Progenitor cell of endocrine pancreas (in vitro differentiated cells): ENCODE measurements around the gene DBH. TPM values are rescaled to one million over a fixed set of nuclear protein-coding genes. Genes with fewer than 3 reads are reported as not detected.

ENCODE experiments used
- DNase-seq: peaks from one replicate; pipeline ENCODE4 v3.0.0; 2021; ENCODE audit warnings: low spot score; ENCODE audit not compliant: unreplicated experiment
- H3K27ac Mint-ChIP-seq: 2 replicates; pipeline ENCODE4 v1.8.0; 2021; ENCODE audit warnings: mild to moderate bottlenecking, moderate library complexity, mixed read lengths
- H3K27me3 Mint-ChIP-seq: 2 replicates; pipeline ENCODE4 v1.8.0; 2021; ENCODE audit warnings: mixed read lengths
- H3K36me3 Mint-ChIP-seq: 2 replicates; pipeline ENCODE4 v1.8.0; 2022; ENCODE audit warnings: mixed read lengths; ENCODE audit not compliant: insufficient read depth
- H3K4me1 Mint-ChIP-seq: 2 replicates; pipeline ENCODE4 v1.8.0; 2021; ENCODE audit warnings: low read depth, mixed read lengths
- H3K4me3 Mint-ChIP-seq: 2 replicates; pipeline ENCODE4 v1.8.0; 2021; ENCODE audit warnings: low read depth, mild to moderate bottlenecking, moderate library complexity, mixed read lengths
- H3K9me3 Mint-ChIP-seq: 2 replicates; pipeline ENCODE4 v1.8.0; 2021; ENCODE audit warnings: low read depth, mixed read lengths
- CTCF ChIP-seq: fragments of 200-600 bp; sonication (generic); IDR thresholded peaks from one replicate; pipeline ENCODE4 v1.5.0; 2021; ENCODE audit warnings: antibody characterized with exemption, mild to moderate bottlenecking; ENCODE audit not compliant: unreplicated experiment
- total RNA-seq: library from RNA; stranded (reverse); gene quantifications from 2 replicates; pipeline ENCODE4 v1.2.1, GENCODE V29; 2021

DBH gene
- total RNA-seq, 1 donor from 2014 or later = not detected

GRCh38 chr9:133661846-133662540, 25.8 kb downstream of the DBH start:
- Mint-ChIP-seq H3K36me3 (no peaks in the 10 kb centered on the region), H3K9me3 (no peaks in the 10 kb centered on the region), H3K4me1 (peaks cover 4% of the 10 kb centered on the region), H3K27ac (no peak overlapping the region), H3K4me3 (no peak overlapping the region), H3K27me3 (peaks cover 36% of the 10 kb centered on the region)
- no peak for DNase-seq
- no peak for TF ChIP-seq CTCF

DNA sequence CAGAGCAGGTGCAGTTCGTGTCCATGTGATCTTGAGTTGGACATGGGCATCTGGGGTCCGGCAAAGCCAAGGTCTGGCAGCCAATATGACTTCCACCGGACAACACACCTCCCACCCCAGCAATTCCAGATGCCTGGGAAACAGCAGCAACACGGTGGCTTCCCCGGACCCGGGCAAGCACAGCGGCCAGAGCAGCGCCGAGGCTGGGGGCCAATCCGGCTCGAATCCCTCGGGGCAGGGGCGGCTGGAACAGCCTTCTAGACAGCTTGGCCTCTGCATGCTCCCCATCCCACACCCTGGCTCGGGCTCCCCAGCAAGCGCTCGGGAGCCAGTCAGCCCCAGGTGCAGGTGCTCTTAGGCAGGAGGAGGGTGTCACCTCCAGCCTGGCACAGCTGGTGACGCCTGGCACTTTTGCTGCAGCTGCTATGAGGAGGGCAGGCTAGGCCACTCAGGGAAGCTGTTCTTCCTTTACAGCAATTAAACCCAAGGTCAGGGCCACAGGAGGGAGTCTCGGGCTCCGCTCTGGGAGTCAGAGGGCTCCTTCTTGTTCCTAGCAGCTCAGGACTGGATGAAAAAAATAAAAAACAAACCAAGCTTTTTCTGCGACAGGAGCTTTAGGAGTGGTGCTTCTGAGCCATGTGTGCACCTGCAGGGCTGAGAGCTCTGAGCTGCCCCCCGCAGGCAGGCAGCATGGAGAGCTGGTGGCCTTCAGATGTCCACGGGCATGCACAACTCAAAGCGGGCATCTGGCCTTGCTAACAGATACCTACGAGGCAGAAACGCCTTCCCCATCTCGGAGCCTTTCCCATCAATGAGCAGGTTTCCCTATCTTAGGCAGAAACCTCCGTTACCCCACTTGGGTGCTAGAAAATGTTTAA, 28.2 kb downstream of the DBH start:
- no peaks in the 10 kb centered on the region for H3K4me1 Mint-ChIP-seq
- peaks cover 14% of the 10 kb centered on the region for H3K27me3 Mint-ChIP-seq
- H3K4me3 Mint-ChIP-seq = no peak overlapping the region
- no peak overlapping the region for H3K27ac Mint-ChIP-seq
- TF ChIP-seq CTCF = no peak
- no peaks in the 10 kb centered on the region for H3K36me3 Mint-ChIP-seq
- no peak for DNase-seq
- no peaks in the 10 kb centered on the region for H3K9me3 Mint-ChIP-seq

- Mint-ChIP-seq H3K4me3 (no peak overlapping the region), H3K27ac (no peak overlapping the region), H3K4me1 (no peaks in the 10 kb centered on the region), H3K9me3 (no peaks in the 10 kb centered on the region), H3K27me3 (peaks cover 8% of the 10 kb centered on the region), H3K36me3 (no peaks in the 10 kb centered on the region)
- DNase-seq = no peak
- no peak for TF ChIP-seq CTCF
Measured at GRCh38 chr9:133665096-133665495, 28.9 kb downstream of the DBH start.

GRCh38 chr9:133665535-133665934, 29.4 kb downstream of the DBH start:
- H3K4me3 Mint-ChIP-seq = no peak overlapping the region
- no peaks in the 10 kb centered on the region for H3K9me3 Mint-ChIP-seq
- H3K36me3 Mint-ChIP-seq = no peaks in the 10 kb centered on the region
- no peak for TF ChIP-seq CTCF
- DNase-seq = no peak
- H3K27ac Mint-ChIP-seq = no peak overlapping the region
- H3K4me1 Mint-ChIP-seq = no peaks in the 10 kb centered on the region
- peaks cover 7% of the 10 kb centered on the region for H3K27me3 Mint-ChIP-seq

DNA sequence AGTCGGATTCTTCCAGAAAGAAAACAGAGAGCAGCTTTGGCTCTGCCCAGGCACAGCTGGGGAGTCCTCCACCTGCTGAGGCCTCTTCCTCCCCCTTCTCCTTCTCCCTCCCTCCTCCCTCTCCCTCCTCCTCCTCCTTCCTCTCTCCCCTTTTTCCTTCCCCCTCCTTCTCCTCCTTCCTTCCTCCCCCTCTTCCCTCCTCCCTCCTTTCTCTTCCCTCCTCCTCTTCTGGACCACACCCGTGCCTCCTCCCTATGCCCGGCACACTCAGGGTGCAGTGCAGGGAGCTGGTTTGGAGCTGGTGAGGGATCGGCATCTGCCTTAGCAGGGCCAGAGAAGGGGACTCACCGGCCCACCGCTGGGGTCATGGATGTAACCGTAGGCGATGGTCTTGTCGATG, 30.2 kb downstream of the DBH start:
- H3K27ac Mint-ChIP-seq = no peak overlapping the region
- H3K27me3 Mint-ChIP-seq = peaks cover 7% of the 10 kb centered on the region
- H3K4me3 Mint-ChIP-seq = no peak overlapping the region
- no peak for DNase-seq
- H3K4me1 Mint-ChIP-seq = no peaks in the 10 kb centered on the region
- no peak for TF ChIP-seq CTCF
- H3K9me3 Mint-ChIP-seq = no peaks in the 10 kb centered on the region
- no peaks in the 10 kb centered on the region for H3K36me3 Mint-ChIP-seq
